H1 (cell line): Measurements from ENCODE around the gene ENTR1. TPM values are rescaled to one million over a fixed set of nuclear protein-coding genes. Genes with fewer than 3 reads are reported as not detected.
A peak's percentile ranks its signal among the peaks of the same experiment; 100 is the strongest.

Experiments used
- ASH2L ChIP-seq: fragments of 200-600, 300-600 bp; sonication (generic); IDR thresholded peaks from one replicate; pipeline ENCODE4 v1.7.1; 2017; ENCODE audit warnings: low read length
- CHD2 ChIP-seq: IDR thresholded peaks from 2 replicates; pipeline ENCODE4 v1.6.1; 2012; ENCODE audit warnings: low read length, improper control_type of control experiment
- GABPA ChIP-seq: IDR thresholded peaks from 2 replicates; pipeline ENCODE4 v1.6.1; 2011; ENCODE audit warnings: mild to moderate bottlenecking, low read length, moderate library complexity, borderline replicate concordance; ENCODE audit not compliant: insufficient read depth
- KDM4A ChIP-seq: IDR thresholded peaks from one replicate; pipeline ENCODE4 v1.7.1; 2012; ENCODE audit warnings: low read depth, mild to moderate bottlenecking, moderate library complexity, low read length, inconsistent platforms; ENCODE audit not compliant: severe bottlenecking
- KDM5A ChIP-seq: fragments of 200-600 bp; IDR thresholded peaks from 2 replicates; pipeline ENCODE4 v1.7.1; 2012; ENCODE audit warnings: mild to moderate bottlenecking, low read length, inconsistent platforms, mixed read lengths
- NANOG ChIP-seq: IDR thresholded peaks from 2 replicates; pipeline ENCODE4 v1.6.1; 2011; ENCODE audit warnings: low read length, low read depth, mild to moderate bottlenecking, inconsistent platforms; ENCODE audit not compliant: insufficient read depth, poor library complexity, severe bottlenecking
- PHF8 ChIP-seq: fragments of 200-600 bp; sonication (generic); conservative IDR thresholded peaks from 2 replicates; pipeline ENCODE4 v1.7.1; 2012; ENCODE audit warnings: low read depth, mild to moderate bottlenecking, inconsistent platforms, low read length, moderate library complexity
- RBBP5 ChIP-seq: IDR thresholded peaks from 2 replicates; pipeline ENCODE4 v1.7.1; 2012; ENCODE audit warnings: low read depth, mild to moderate bottlenecking, inconsistent platforms, low read length, moderate library complexity, borderline replicate concordance
- RFX5 ChIP-seq: IDR thresholded peaks from 2 replicates; pipeline ENCODE4 v1.6.1; 2011; ENCODE audit warnings: low read depth, low read length, improper control_type of control experiment, borderline replicate concordance
- SIN3A ChIP-seq, 2 experiments: IDR thresholded peaks in 1 of 2; conservative IDR thresholded peaks in 1 of 2; 2 replicates each; pipeline ENCODE4 v1.6.1; 2011 to 2012; ENCODE audit warnings: low read length in 2 of 2, improper control_type of control experiment in 1 of 2, low read depth in 1 of 2, mild to moderate bottlenecking in 1 of 2
- SP1 ChIP-seq: IDR thresholded peaks from 2 replicates; pipeline ENCODE4 v1.6.1; 2011; ENCODE audit warnings: low read depth, low read length
- TAF1 ChIP-seq: IDR thresholded peaks from 2 replicates; pipeline ENCODE4 v1.6.1; 2011; ENCODE audit warnings: mild to moderate bottlenecking, low read depth, low read length
- TAF7 ChIP-seq: optimal IDR thresholded peaks from 2 replicates; pipeline ENCODE3; 2011; ENCODE audit warnings: low read depth, mild to moderate bottlenecking, inconsistent platforms, low read length, moderate library complexity, borderline replicate concordance
- TBP ChIP-seq: IDR thresholded peaks from 2 replicates; pipeline ENCODE4 v1.6.1; 2011; ENCODE audit warnings: low read depth, low read length, improper control_type of control experiment
- YY1 ChIP-seq: IDR thresholded peaks from 2 replicates; pipeline ENCODE4 v1.6.1; 2011; ENCODE audit warnings: low read depth, mild to moderate bottlenecking, low read length
- polyA plus RNA-seq, 7 experiments: library from polyadenylated mRNA; depleted of rRNA in 3 of 7; stranded (reverse) in 5 of 7; unstranded in 2 of 7; fragments of >200 nt in 5 of 7; fragments of 200-250 nt in 2 of 7; gene quantifications; 1 replicate in 5 of 7; 2 replicates in 1 of 7; 4 replicates in 1 of 7; pipeline versions ENCODE4 v1.2.1 to v1.2.3, GENCODE V29; 2011 to 2013; ENCODE audit warnings: missing spikeins in 2 of 7, mixed read lengths in 2 of 7
- total RNA-seq: library from RNA; stranded (reverse); fragmentation: NEBNext Ultra II Directional; extraction: Animal tissue kit (Norgen Biotek cat#: 25700); gene quantifications from 2 replicates; pipeline ENCODE4 v1.2.1, GENCODE V29; 2021
- TF ChIP-seq, protein P1 (sequence below): IDR thresholded peaks from 2 replicates; pipeline ENCODE4 v1.6.1; 2012; ENCODE audit warnings: inconsistent platforms
- TF ChIP-seq, protein P2 (sequence below): IDR thresholded peaks from 2 replicates; pipeline ENCODE4 v1.6.1; 2012; ENCODE audit warnings: inconsistent platforms

ENTR1 gene
- total and polyA plus RNA-seq, 2 of the 8 experiments (the other 6 are each of a cell fraction or from before 2014, with no cell fraction given) = 65.2 to 102 TPM

DNA sequence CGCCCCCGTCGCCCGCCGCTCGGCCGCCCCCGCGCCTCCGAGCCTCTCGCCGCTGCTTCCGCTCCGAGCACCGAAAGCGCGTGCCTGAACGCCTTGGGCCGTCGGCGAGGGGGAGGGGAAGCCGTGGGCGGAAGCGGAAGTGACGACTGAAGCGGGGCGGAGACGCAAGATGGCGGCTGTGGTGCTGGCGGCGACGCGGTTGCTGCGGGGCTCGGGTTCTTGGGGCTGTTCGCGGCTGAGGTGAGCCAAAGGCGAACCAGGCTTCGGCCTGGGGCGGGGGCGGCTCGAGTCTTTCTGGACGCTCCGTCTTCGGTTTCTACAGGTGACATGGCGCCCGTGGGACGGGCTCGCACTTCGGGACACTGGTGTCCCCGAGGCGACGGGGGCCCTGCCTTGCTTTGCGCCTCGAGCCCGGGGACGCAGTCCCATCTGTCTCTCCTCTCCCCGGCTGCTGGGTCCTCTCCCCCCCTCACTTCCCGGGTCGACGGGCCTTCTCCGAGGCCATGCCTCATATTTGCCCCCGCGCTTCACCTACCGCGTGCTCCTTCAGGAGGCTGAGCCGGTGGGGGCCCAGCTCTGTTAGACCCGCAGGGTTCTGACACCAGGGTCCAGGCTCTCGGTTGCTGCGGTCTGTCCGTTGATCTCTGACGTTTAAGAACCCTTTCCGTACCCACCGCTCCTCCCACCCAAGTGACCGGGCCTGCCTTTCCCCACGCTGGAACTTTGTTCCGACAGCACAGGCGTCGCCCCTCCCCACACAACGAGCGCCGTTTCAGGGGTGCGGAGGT, at the start of gene ENTR1, which contains the start of gene PMPCA (continued):
- TF ChIP-seq RFX5 = no peak
- peak; percentile 98 for TF ChIP-seq KDM5A
- 0 out of 2 replicates have a peak, but pooled peaks have one; percentile 25 for TF ChIP-seq CHD2
- peak; percentile 73 to 78; a peak in 2 of 4 replicates for TF ChIP-seq SIN3A (conservative IDR thresholded peaks at IDR 0.05 in 1 of 2, IDR thresholded peaks at IDR 0.05 in 1 of 2; ENCODE audit: low read depth in 1 of 2, low read length in 2 of 2)
- TF ChIP-seq, protein P1, sequence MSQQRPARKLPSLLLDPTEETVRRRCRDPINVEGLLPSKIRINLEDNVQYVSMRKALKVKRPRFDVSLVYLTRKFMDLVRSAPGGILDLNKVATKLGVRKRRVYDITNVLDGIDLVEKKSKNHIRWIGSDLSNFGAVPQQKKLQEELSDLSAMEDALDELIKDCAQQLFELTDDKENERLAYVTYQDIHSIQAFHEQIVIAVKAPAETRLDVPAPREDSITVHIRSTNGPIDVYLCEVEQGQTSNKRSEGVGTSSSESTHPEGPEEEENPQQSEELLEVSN = peak; percentile 59
- peak; percentile 95 for TF ChIP-seq GABPA
- 0 out of 2 replicates have a peak, but pooled peaks have one; percentile 19 for TF ChIP-seq SP1
- TF ChIP-seq, protein P2, sequence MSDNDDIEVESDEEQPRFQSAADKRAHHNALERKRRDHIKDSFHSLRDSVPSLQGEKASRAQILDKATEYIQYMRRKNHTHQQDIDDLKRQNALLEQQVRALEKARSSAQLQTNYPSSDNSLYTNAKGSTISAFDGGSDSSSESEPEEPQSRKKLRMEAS = peak; percentile 94
- TF ChIP-seq PHF8 = peak; percentile 92
- no peak for TF ChIP-seq KDM4A
- peak; percentile 86 for TF ChIP-seq TAF7
- peak; percentile 98 for TF ChIP-seq YY1
- TF ChIP-seq ASH2L = peak; percentile 81
- TF ChIP-seq RBBP5 = peak; percentile 79; the same call in 1 of the 2 replicates
- no peak for TF ChIP-seq NANOG
- peak; percentile 86 for TF ChIP-seq TBP
- TF ChIP-seq TAF1 = peak; percentile 97
